Activated CD8-positive, alpha-beta T cell treated with anti-CD3 and anti-CD28 coated beads for 36 hours (primary cell): ENCODE results near the gene FANCG. TPM values are rescaled to one million over a fixed set of nuclear protein-coding genes. Genes with fewer than 3 reads are reported as not detected.

Source experiments
- ATAC-seq: fragments of 200-7000 bp; cut with Tn5 transposase; one replicate; pipeline ENCODE4 v1.10.0; 2021; ENCODE audit warnings: mild to moderate bottlenecking, moderate library complexity
- CTCF ChIA-PET: fragments of 350-600 bp; sonication (Branson Sonifier 250); formaldehyde crosslinking; loops from one replicate; lab custom pipeline; 2021; ENCODE audit warnings: antibody characterized with exemption; lab: Charles Lee
- POLR2A ChIA-PET: fragments of 350-600 bp; sonication (Branson Sonifier 250); formaldehyde crosslinking; loops from one replicate; lab custom pipeline; 2021; ENCODE audit warnings: antibody characterized with exemption; lab: Charles Lee
- DNase-seq: peaks from one replicate; pipeline ENCODE4 v3.0.0-alpha.2; 2020
- H3K27ac Mint-ChIP-seq: one replicate; pipeline ENCODE4 v1.8.0; 2021; ENCODE audit warnings: mild to moderate bottlenecking, mixed read lengths
- H3K27me3 Mint-ChIP-seq: one replicate; pipeline ENCODE4 v1.8.0; 2021; ENCODE audit warnings: mixed read lengths
- H3K36me3 Mint-ChIP-seq: one replicate; pipeline ENCODE4 v1.8.0; 2021; ENCODE audit warnings: low read depth, mixed read lengths
- H3K4me1 Mint-ChIP-seq: one replicate; pipeline ENCODE4 v1.8.0; 2021; ENCODE audit warnings: low read depth, mixed read lengths
- H3K4me3 Mint-ChIP-seq: one replicate; pipeline ENCODE4 v1.8.0; 2021; ENCODE audit warnings: mild to moderate bottlenecking, moderate library complexity, mixed read lengths
- H3K9me3 Mint-ChIP-seq: one replicate; pipeline ENCODE4 v1.8.0; 2021; ENCODE audit warnings: mixed read lengths
- CTCF ChIP-seq: fragments of 200-600 bp; IDR thresholded peaks from one replicate; pipeline ENCODE4 v1.8.0; 2022; ENCODE audit warnings: antibody characterized with exemption, mild to moderate bottlenecking
- intact Hi-C: fragments of 100-400 bp; cut with micrococcal nuclease; formaldehyde crosslinking; loops from one replicate; pipeline ENCODE4 v1.10.0; 2022
- total RNA-seq, 2 experiments: library from RNA; stranded (reverse); gene quantifications; one replicate each; pipeline ENCODE4 v1.2.3, GENCODE V29; 2021

FANCG gene
- total RNA-seq, 2 experiments from 2014 or later = 91.5 to 94.0 TPM

- H3K4me1 Mint-ChIP-seq = peaks cover 30% of the 10 kb centered on the region
- H3K27me3 Mint-ChIP-seq = no peaks in the 10 kb centered on the region
- no peaks in the 10 kb centered on the region for H3K9me3 Mint-ChIP-seq
- TF ChIP-seq CTCF = no peak
- POLR2A ChIA-PET = interaction anchor here (1.0 to 7.8 kb wide), 3 partner anchors 19 to 459 kb away, joined by 3 to 101 read pairs (median 8); partner anchors contain the start of genes FANCG and VCP
- DNase-seq (no peak), ATAC-seq (no peak)
- CTCF ChIA-PET = interaction anchor here (1.3 to 6.5 kb wide), 6 partner anchors 8 to 198 kb away, joined by 3 to 83 read pairs (median 20); partner anchors contain the start of genes ATOSB and FANCG
- peaks cover 44% of the 10 kb centered on the region for H3K36me3 Mint-ChIP-seq
- no peak overlapping the region for H3K27ac Mint-ChIP-seq
- no peak overlapping the region for H3K4me3 Mint-ChIP-seq
- intact Hi-C loops = no loop called here
Measured at GRCh38 chr9:35097573-35097972, 17.8 kb upstream of the FANCG start.

GRCh38 chr9:35096035-35096849, 16.5 kb upstream of the FANCG start, which contains the start of gene PIGO:
PIGO (minus strand) TSS chr9:35096591; CDS start chr9:35095565, 1,026 bp downstream.
- peak; percentile 95 for TF ChIP-seq CTCF
- H3K36me3 Mint-ChIP-seq = peaks cover 33% of the 10 kb centered on the region
- H3K27me3 Mint-ChIP-seq = no peaks in the 10 kb centered on the region
- peak within 1 kb of the TSS; percentile 93 for H3K27ac Mint-ChIP-seq
- peak within 1 kb of the TSS; percentile 85 for H3K4me3 Mint-ChIP-seq
- intact Hi-C loops = loop anchor here (1.0 kb wide), 1 partner anchor 197 kb away; no protein-coding TSS in a partner anchor
- ChIA-PET CTCF (interaction anchor here (0.7 to 6.5 kb wide), 19 partner anchors 9 to 375 kb away, joined by 3 to 83 read pairs (median 4); partner anchors contain the start of genes ATOSB, FANCG and VCP), POLR2A (interaction anchor here (0.6 to 7.8 kb wide), 12 partner anchors 10 to 202 kb away, joined by 3 to 101 read pairs (median 4); partner anchors contain the start of genes FANCG and VCP)
- DNase-seq = peak; percentile 93
- H3K4me1 Mint-ChIP-seq = peaks cover 23% of the 10 kb centered on the region
- no peaks in the 10 kb centered on the region for H3K9me3 Mint-ChIP-seq
- ATAC-seq = peak; percentile 92

GRCh38 chr9:35091536-35091935, 11.8 kb upstream of the FANCG start:
- no peak overlapping the region for H3K27ac Mint-ChIP-seq
- TF ChIP-seq CTCF = no peak
- H3K27me3 Mint-ChIP-seq = no peaks in the 10 kb centered on the region
- ChIA-PET CTCF (interaction anchor here (1.0 to 1.6 kb wide), 2 partner anchors 18 to 192 kb away, joined by 3 to 4 read pairs; no protein-coding TSS in a partner anchor), POLR2A (interaction anchor here (0.9 to 7.8 kb wide), 5 partner anchors 11 to 24 kb away, joined by 3 to 101 read pairs (median 4); partner anchors contain the start of genes ATOSB, FANCG and STOML2)
- peaks cover 15% of the 10 kb centered on the region for H3K4me1 Mint-ChIP-seq
- intact Hi-C loops = no loop called here
- ATAC-seq (no peak), DNase-seq (no peak)
- no peak overlapping the region for H3K4me3 Mint-ChIP-seq
- no peaks in the 10 kb centered on the region for H3K9me3 Mint-ChIP-seq
- peaks cover 21% of the 10 kb centered on the region for H3K36me3 Mint-ChIP-seq

GRCh38 chr9:35089434-35089833, 9.7 kb upstream of the FANCG start:
- H3K9me3 Mint-ChIP-seq = no peaks in the 10 kb centered on the region
- ChIA-PET CTCF (no interaction called here), POLR2A (no interaction called here)
- TF ChIP-seq CTCF = no peak
- no peak overlapping the region for H3K4me3 Mint-ChIP-seq
- ATAC-seq = no peak
- no peaks in the 10 kb centered on the region for H3K27me3 Mint-ChIP-seq
- H3K36me3 Mint-ChIP-seq = peaks cover 22% of the 10 kb centered on the region
- no peak for DNase-seq
- H3K27ac Mint-ChIP-seq = no peak overlapping the region
- intact Hi-C loops = no loop called here
- H3K4me1 Mint-ChIP-seq = peaks cover 3% of the 10 kb centered on the region
